KMS-11 (cell line): Measurements from ENCODE around the gene RFX7.
"Not testable (repeated sequence)": the region's sequence is repeated elsewhere in the genome, so short reads cannot be mapped to it uniquely, and the experiment has no call there.

Source experiments
- H2AFZ ChIP-seq: fragments of 200-600 bp; sonication (generic); 2 replicates; pipeline ENCODE4 v1.6.1; 2016; ENCODE audit warnings: antibody characterized with exemption, mixed run types, low read depth
- H3K27ac ChIP-seq: fragments of 200-600 bp; sonication (generic); 2 replicates; pipeline ENCODE4 v1.6.1; 2016; ENCODE audit warnings: mild to moderate bottlenecking, mixed run types
- H3K27me3 ChIP-seq: fragments of 200-600 bp; sonication (generic); 2 replicates; pipeline ENCODE4 v1.6.1; 2017; ENCODE audit warnings: mild to moderate bottlenecking, low read depth, mixed run types, moderate library complexity; ENCODE audit not compliant: insufficient read depth
- H3K36me3 ChIP-seq: fragments of 200-600 bp; sonication (generic); 2 replicates; pipeline ENCODE4 v1.6.1; 2017; ENCODE audit warnings: mild to moderate bottlenecking, mixed run types; ENCODE audit not compliant: insufficient read depth
- H3K4me1 ChIP-seq: fragments of 200-600 bp; sonication (generic); 2 replicates; pipeline ENCODE4 v1.6.1; 2016; ENCODE audit warnings: mild to moderate bottlenecking, low read depth, mixed run types; ENCODE audit not compliant: poor library complexity, severe bottlenecking
- H3K4me2 ChIP-seq: fragments of 200-600 bp; sonication (generic); 2 replicates; pipeline ENCODE4 v1.7.0; 2016; ENCODE audit warnings: mild to moderate bottlenecking, mixed run types
- H3K4me3 ChIP-seq: fragments of 200-600 bp; sonication (generic); IDR thresholded peaks from 2 replicates; pipeline ENCODE4 v1.6.1; 2017; ENCODE audit warnings: low read depth, low read length, mixed read lengths; ENCODE audit not compliant: insufficient read depth
- H3K79me2 ChIP-seq: fragments of 200-600 bp; sonication (generic); 2 replicates; pipeline ENCODE4 v1.6.1; 2016; ENCODE audit warnings: low read depth, mixed run types; ENCODE audit not compliant: insufficient read depth
- H3K9ac ChIP-seq: fragments of 200-600 bp; sonication (generic); 2 replicates; pipeline ENCODE4 v1.6.1; 2016; ENCODE audit warnings: mild to moderate bottlenecking, mixed run types
- H4K20me1 ChIP-seq: fragments of 200-600 bp; sonication (generic); 2 replicates; pipeline ENCODE4 v1.6.1; 2016; ENCODE audit warnings: mild to moderate bottlenecking, mixed run types; ENCODE audit not compliant: insufficient read depth
- CTCF ChIP-seq: fragments of 200-600 bp; sonication (generic); conservative IDR thresholded peaks from 2 replicates; pipeline ENCODE4 v1.6.1; 2017; ENCODE audit warnings: low read depth, mild to moderate bottlenecking, antibody characterized with exemption, low read length, moderate library complexity, mixed read lengths

The RFX7 gene

GRCh38 chr15:56156877-56157276, 86.8 kb downstream of the RFX7 start:
- no peaks in the 10 kb centered on the region for H4K20me1 ChIP-seq
- H3K9ac ChIP-seq, result no peak overlapping the region
- H2AFZ ChIP-seq, result no peak overlapping the region
- H3K27ac ChIP-seq, result no peak overlapping the region
- peaks cover 20% of the 10 kb centered on the region for H3K79me2 ChIP-seq
- H3K4me1 ChIP-seq, result peaks cover 18% of the 10 kb centered on the region
- no peak overlapping the region for H3K4me3 ChIP-seq
- no peaks in the 10 kb centered on the region for H3K27me3 ChIP-seq
- no peaks in the 10 kb centered on the region for H3K36me3 ChIP-seq
- TF ChIP-seq CTCF, result no peak
- no peak overlapping the region for H3K4me2 ChIP-seq

GRCh38 chr15:56155278-56155677, 88.4 kb downstream of the RFX7 start:
- peaks cover 24% of the 10 kb centered on the region for H3K79me2 ChIP-seq
- H2AFZ ChIP-seq, H3K9ac ChIP-seq, H3K36me3 ChIP-seq, H3K27ac ChIP-seq, H3K27me3 ChIP-seq, H3K4me1 ChIP-seq, H4K20me1 ChIP-seq, H3K4me3 ChIP-seq, H3K4me2 ChIP-seq: not testable (repeated sequence)

- H3K36me3 ChIP-seq, H3K4me3 ChIP-seq, H3K4me2 ChIP-seq, H3K27ac ChIP-seq, H2AFZ ChIP-seq, H3K4me1 ChIP-seq, H4K20me1 ChIP-seq, H3K27me3 ChIP-seq, H3K9ac ChIP-seq: not testable (repeated sequence)
- peaks cover 19% of the 10 kb centered on the region for H3K79me2 ChIP-seq
Observed at GRCh38 chr15:56154768-56155167, 88.9 kb downstream of the RFX7 start.

- H3K79me2 ChIP-seq, result peaks cover 17% of the 10 kb centered on the region
- TF ChIP-seq CTCF, result no peak
- H4K20me1 ChIP-seq, result no peaks in the 10 kb centered on the region
- H3K36me3 ChIP-seq, result no peaks in the 10 kb centered on the region
- H3K27me3 ChIP-seq, result no peaks in the 10 kb centered on the region
- no peak overlapping the region for H3K4me3 ChIP-seq
- H3K4me1 ChIP-seq, result no peaks in the 10 kb centered on the region
- H3K9ac ChIP-seq, result no peak overlapping the region
- H3K4me2 ChIP-seq, result no peak overlapping the region
- H3K27ac ChIP-seq, result no peak overlapping the region
- no peak overlapping the region for H2AFZ ChIP-seq
Observed at GRCh38 chr15:56150204-56150603, 93.5 kb downstream of the RFX7 start.

GRCh38 chr15:56148064-56148463, 95.6 kb downstream of the RFX7 start:
- H2AFZ ChIP-seq, result no peak overlapping the region
- no peaks in the 10 kb centered on the region for H3K4me1 ChIP-seq
- no peak overlapping the region for H3K9ac ChIP-seq
- H3K27ac ChIP-seq, result no peak overlapping the region
- H3K79me2 ChIP-seq, result peaks cover 13% of the 10 kb centered on the region
- H3K36me3 ChIP-seq, result no peaks in the 10 kb centered on the region
- H4K20me1 ChIP-seq, result no peaks in the 10 kb centered on the region
- H3K27me3 ChIP-seq, result no peaks in the 10 kb centered on the region
- H3K4me2 ChIP-seq, result no peak overlapping the region
- no peak for TF ChIP-seq CTCF
- H3K4me3 ChIP-seq, result no peak overlapping the region
